ENCODE measurements around the gene ZNF469.

The ZNF469 gene

DNA sequence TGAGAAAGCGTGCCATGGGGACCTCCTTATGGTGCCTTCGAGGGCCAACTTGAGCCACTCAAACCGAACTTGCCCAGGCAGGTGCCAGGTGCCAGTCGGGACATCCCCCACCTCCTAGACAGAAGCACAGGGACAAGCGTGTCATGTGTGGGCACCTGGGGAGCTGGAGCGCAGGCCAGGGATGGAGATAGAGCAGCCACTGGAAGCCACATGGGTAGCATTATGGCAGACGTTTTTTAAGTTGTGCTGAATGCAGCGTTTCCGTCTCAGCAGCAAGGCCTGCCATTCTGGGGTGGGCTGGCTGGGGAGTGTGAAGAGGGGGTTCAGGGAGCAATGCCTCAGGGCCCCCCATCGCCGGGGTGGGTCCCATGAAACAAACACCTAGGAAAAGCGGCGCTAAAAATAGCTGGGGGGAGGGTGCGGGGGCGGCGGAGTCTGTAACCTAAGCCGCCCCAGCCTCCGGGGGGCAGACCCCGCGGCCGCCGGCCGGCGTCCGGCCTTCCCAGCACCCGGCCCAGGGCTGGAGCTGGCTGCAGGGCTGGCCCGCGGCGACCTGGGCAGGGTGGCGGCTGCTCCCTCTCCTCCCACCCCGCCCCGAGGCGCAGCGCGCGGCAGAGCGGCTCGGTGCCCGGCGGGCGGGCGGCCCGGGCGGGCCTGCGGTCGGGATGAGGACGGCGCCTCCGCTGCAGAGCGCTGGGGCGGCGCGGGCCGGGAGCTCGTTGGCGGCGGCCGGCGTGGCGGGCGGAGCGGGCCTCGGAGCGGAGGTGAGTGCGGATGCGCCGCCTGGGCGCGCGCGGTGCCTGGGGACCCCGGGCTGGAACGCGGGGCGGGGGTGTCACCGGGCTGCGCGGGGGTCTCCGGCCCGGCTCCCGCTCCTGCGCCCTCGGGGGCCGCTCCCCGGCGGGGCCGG lies at the start of gene ZNF469:
Gene ZNF469 (plus strand): TSS at position 469 of the 910 bp plus-strand sequence. CDS start 44,512 bp downstream, outside the sequence.
- no peak for FAIRE-seq

- no peak for FAIRE-seq
Observed at GRCh38 chr16:88333848-88334777, 48.6 kb upstream of the ZNF469 start.

DNA sequence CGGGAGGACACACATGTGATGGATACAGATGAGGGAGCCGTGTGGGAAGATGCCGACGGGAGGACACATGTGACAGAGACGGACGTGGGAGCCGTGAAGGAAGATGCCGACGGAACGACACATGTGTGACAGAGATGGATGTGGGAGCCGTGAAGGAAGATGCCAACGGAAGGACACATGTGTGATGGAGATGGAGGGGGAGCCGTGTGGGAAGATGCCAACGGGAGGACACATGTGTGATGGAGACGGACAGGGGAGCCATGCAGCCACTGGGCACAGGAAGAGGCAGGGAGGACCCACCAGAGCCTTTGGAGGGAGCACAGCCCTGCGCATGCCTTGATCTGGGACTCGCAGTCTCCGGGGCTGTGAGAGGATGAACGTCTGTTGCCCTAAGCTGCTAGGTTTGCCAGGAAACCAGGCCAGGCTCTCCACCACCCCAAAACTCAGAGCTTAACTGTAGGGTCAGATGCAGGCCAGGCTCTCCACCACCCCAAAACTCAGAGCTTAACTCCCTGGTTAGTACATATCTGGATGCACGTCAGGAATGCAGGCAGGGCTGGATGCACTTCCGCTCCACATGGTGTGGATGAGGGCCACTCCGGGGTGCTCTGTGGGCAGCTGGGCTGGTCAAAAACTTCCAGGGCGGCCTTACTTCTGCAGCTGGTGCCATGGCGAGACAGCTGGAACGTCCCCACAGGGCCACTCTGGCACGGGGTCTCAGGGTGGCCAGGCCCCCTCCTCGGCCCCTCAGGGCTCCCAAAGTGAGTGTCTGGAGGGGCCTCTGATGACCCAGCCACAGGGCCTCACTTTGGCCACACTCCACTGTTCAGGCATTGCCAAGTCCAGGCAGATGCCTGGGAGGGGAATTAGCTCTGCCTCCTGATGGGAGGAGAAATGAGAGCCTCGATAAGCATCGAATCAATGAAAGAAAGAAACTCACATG lies 47.7 kb upstream of the ZNF469 start:
- FAIRE-seq, result no peak

GRCh38 chr16:88337021-88337420 lies 45.7 kb upstream of the ZNF469 start:
- no peak for FAIRE-seq

DNA sequence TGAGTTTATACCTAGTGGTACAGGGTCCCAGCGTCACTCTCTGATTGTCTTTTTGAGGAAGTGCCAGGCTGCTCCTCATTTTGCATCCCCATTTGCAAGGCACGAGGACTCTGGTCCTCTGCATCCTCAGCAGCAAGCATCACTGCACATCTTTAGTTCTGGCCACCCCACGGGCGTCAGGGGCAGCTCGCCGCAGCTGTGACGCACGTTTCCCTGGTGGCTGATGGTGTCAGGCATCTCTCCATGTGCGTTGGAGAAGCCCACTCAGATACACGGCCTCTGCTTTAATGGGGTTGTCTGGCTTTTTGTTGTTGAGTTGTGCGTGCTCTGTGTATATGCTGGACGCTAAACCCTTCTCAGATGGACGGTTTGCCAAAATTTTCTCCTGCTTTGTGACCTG lies 45.2 kb upstream of the ZNF469 start:
- FAIRE-seq, result no peak

GRCh38 chr16:88338111-88338510 lies 44.6 kb upstream of the ZNF469 start:
- FAIRE-seq, result no peak

DNA sequence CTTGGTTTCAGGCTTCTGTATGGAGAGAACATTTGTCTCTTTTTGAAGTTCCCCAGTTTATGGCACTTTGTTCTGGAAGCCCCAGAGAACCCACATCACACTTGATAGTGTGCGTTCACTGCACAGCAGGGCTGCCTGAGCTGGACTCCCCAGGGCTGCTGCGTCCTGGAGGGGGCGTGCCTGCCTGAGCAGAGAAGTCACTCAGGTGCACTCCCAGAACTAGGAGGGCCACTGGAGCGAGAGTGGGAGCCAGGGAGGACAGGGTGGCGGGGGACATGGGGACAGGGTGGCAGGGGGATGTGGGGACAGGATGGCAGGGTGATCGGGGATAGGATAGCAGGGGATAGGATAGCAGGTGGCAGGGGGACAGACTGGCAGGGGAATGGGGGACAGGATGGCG lies 43.9 kb upstream of the ZNF469 start:
- no peak for FAIRE-seq

GRCh38 chr16:88339930-88340754 lies 42.6 kb upstream of the ZNF469 start:
- FAIRE-seq, result no peak

- FAIRE-seq, result no peak
Observed at GRCh38 chr16:88340755-88341150, 42.0 kb upstream of the ZNF469 start.

DNA sequence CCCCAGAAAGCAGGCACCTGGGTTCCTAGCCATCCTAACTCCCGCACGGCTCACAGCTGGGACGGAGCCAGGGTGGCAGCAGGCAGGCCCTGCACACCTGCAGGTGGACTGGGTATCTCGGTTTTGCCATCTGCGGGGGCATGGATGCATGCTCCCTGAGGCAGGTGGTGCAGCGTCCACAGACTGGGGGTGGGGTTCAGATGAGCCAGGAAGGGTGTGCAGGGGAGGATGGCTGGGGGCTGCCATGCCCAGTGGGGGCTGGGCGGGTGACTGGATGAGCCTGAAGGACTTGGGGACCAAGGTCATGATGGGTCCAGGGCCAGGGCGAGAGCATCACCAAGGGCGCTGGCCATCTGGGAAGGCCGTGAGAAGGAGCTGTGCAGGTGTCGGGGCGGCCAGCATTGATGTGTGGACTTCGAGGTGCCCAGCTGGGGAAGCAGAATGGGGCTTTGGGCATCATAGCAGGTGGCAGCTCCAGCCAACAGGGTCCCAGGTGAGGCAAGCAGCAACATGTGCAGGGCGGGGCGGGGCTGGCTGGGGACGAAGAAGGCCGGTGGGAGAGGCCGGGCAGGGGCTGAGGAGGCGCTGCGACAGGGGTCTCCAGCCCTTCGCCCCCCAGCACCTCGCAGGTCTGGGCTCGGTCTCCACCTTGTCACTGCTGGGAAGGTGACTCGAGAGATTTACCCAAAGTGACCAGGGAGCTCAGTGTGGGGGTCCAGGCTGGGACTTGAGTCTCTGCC lies 41.0 kb upstream of the ZNF469 start:
- no peak for FAIRE-seq

- FAIRE-seq, result no peak
Observed at GRCh38 chr16:88342491-88342890, 40.3 kb upstream of the ZNF469 start.

DNA sequence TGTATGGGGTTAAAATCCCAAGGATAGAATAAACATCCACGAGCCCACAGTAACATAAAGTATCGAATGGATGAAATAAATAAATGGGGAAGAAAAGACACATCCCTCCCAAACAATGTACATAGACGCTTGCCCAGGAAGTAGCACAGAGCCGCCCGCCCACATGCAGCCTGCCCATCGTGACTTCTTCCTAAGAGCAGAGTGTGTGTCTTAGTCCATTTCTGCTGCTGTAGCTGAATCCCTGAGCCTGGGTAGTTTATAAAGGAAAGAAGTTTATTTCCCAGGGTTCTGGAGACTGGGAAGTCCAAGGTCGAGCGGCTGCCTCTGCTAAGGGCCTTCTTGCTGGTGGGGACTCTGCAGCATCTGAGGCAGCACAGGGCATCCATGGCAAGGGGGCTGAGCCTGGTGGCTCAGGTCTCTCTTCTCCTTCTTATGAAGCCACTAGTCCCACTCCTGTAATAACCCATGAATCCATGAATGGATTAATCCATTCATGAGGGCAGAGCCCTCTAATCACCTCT lies 39.4 kb upstream of the ZNF469 start:
- FAIRE-seq, result no peak

DNA sequence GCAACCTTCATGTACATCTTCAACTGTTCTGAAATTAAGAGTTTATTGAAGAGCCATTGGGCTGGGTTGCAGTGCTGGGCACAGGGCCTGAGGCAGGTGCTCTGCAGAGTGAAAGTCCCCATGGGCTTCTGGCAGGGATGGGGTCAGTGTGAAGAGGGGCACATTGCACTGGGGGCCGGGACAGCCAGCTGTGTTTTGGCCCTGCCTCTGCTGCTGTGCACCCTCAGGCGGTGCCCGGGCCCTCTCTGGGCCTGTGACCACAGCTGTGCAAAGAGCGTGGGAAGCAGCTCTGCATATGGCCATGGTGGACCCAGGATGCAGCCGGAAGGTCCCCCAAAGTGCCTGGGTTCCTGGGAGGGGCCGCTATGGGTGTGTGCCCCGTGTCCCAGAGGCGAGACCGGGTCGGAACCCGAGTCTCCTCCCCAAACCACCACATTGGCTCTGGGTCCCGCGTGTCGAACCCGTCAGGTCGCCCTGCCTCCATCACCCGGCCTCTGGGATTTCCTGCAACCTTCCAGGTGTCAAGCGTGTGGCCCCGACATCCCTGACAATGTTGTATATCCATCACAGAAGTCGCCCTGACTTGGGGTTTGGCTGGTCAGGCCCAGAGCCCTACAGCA lies 38.2 kb upstream of the ZNF469 start:
- no peak for FAIRE-seq

DNA sequence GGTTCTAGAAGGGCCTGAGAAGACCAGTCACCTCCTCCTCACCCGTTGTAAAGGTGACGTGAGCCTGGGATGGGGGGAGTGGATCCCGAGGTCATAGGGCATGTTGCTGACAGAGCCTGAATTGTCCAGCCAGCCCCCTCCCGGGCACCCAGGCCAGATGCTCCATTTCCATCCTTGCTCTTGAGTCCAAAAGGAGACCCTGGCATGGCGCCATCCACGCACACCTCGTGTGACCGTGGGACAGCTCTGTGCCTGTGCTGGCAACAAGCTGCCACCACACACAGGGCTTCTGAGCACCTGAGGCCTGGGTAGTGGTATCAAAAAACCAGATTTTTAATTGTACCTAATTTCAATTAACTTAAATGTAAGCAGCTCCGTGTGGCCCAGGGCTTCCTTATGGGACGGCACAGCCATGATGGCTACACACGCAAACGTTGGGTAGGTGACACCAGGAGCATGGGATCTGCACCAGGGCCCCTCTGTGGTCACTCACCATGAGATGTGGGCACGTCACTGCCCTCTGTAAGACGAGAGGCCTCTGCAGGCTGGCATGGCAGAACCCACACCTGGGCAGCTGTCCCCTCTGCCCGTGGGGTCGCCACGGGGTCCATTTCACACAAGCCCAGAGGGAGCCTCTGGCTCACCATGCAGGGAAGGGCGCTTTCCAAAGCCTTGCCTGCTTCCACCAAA lies 37.6 kb upstream of the ZNF469 start:
- no peak for FAIRE-seq

- no peak for FAIRE-seq
Observed at GRCh38 chr16:88345721-88346560, 36.8 kb upstream of the ZNF469 start.

DNA sequence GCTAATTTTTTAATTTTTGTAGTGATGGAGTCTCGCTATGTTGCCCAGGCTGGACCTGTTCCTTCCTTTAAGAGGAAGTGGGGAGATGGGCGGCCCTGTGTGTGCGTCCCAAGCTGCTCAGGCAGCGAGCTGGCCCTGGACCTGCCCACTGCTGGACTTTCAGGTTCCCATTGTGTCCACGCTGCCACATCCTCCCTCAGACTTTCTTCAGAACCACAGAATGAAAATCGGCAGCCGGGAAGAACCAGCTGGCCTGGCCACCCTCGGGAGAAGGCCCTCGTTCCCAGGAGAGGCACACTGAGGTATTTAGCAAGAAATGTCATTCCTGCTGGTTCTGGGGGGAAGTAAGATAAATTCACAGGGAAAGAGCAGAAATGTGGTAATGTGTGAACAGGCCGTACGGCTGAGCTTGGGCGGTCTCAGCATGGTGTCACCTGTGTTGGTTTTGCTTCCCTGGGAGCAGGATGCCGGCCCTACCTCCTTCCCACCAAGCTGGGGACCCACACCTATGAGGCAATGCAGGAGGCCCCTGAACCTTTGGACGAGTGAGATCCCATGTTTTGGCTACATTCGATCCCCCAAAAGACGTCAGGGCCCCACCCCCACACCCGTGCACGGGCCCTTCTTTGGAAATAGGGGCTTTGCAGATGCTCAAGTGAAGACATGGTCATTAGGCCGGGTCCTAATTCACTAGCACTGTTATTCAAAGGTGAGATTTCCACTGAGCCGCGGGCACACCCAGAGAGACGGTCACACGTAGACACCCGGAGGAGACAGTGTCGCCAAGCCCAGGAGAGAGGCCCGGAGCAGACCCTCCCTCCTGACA lies 35.9 kb upstream of the ZNF469 start:
- no peak for FAIRE-seq

DNA sequence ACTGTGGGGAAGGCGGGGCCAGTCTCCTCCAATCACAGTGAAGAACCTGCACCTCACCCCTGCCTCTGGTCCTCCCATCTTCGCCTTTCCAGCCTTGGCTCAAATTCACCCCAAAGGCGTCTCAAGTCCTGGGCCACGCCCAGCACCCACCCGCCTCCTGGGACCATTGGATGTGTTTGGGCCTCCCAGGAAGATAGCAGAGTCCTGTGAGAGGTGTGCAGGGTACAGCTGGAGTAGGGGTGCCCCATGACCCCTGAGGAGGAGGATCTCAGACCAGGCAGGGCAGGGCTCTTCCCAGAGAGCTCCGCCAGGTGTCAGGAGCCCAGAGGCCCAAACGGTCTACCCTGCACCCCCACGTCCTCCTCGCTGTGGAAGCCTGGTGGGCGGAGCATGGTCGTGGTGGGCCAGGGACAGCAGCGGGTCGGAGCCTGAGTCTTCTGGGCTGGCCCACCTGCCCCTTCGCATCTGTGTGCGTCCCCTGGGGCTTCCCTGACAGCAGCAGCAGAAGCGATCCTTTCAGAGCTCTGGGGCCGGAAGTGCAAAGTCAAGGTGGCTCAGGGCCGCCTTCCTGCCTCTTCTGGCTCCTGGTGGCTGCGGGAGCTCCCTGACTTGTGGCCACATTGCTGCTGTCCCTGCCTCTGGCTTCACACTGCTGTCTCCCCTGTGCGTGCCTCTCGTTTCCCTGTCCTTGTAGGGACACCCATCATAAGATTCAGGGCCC lies 34.9 kb upstream of the ZNF469 start:
- no peak for FAIRE-seq
